Measurements from ENCODE around the gene SRPK2. TPM values are rescaled to one million over a fixed set of nuclear protein-coding genes. Genes with fewer than 3 reads are reported as not detected.

Gene SRPK2
- total RNA-seq, 2 donors from 2014 or later = 60.3 to 76.2 TPM

GRCh38 chr7:105107458-105107857 is 281.3 kb downstream of the SRPK2 start:
- H3K36me3 Mint-ChIP-seq (ENCODE audit: low read depth) = peaks cover 81% of the 10 kb centered on the region
- no peaks in the 10 kb centered on the region for H3K4me1 Mint-ChIP-seq

DNA sequence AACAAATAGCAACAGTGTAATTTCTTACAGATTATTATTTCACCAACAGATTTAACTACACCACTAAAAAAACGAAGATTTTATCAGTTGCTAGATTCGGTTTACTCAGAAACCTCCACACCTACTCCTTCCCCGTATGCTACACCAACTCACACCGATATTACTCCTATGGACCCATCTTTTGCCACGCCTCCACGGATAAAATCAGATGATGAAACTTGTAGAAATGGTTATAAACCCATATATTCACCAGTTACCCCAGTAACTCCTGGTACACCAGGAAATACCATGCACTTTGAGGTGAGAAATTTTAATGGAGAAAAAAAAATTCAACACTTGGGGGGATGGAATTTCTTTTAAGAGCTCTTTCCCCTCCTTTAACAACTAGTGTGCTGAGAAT is 282.2 kb downstream of the SRPK2 start:
- Histone ChIP-seq H3K9ac (ENCODE audit: extremely low read depth, low read length, poor library complexity, severe bottlenecking) (no peak overlapping the region), H3K27ac (ENCODE audit: low read depth, low read length) (no peak overlapping the region), H3K4me3 (ENCODE audit: low read length) (no peak overlapping the region), H3K4me1 (ENCODE audit: control insufficient read depth, insufficient read depth, low read length) (no peaks in the 10 kb centered on the region), H3K27me3 (ENCODE audit: control insufficient read depth, insufficient read depth, low read length, poor library complexity, severe bottlenecking) (no peaks in the 10 kb centered on the region), H3K9me3 (ENCODE audit: control insufficient read depth, low read length) (no peaks in the 10 kb centered on the region), H3K36me3 (ENCODE audit: control insufficient read depth, insufficient read depth, low read length) (peaks cover 91% of the 10 kb centered on the region)
- DNase-seq = no peak
- Mint-ChIP-seq H3K36me3 (ENCODE audit: low read depth) (peaks cover 74% of the 10 kb centered on the region), H3K9me3 (no peaks in the 10 kb centered on the region), H3K27ac (no peak overlapping the region), H3K4me3 (no peak overlapping the region), H3K27me3 (ENCODE audit: insufficient read depth) (no peaks in the 10 kb centered on the region), H3K4me1 (no peaks in the 10 kb centered on the region)
- WGBS, 2 experiments (ENCODE audit: insufficient coverage in 1 of 2, insufficient read length in 1 of 2) = 92% methylated on average over 4 of the region's 6 CpGs; no CpG with 5 or more reads in 1 of the 2 experiments
- TF ChIP-seq CTCF (conservative IDR thresholded peaks at IDR 0.05) = no peak

More at GRCh38 chr7:105107458-105107857, 281.3 kb downstream of the SRPK2 start:
- Histone ChIP-seq H3K4me1 (ENCODE audit: control insufficient read depth, insufficient read depth, low read length) (no peaks in the 10 kb centered on the region), H3K9ac (ENCODE audit: extremely low read depth, low read length, poor library complexity, severe bottlenecking) (no peak overlapping the region), H3K27me3 (ENCODE audit: control insufficient read depth, insufficient read depth, low read length, poor library complexity, severe bottlenecking) (no peaks in the 10 kb centered on the region), H3K9me3 (ENCODE audit: control insufficient read depth, low read length) (no peaks in the 10 kb centered on the region), H3K27ac (ENCODE audit: low read depth, low read length) (no peak overlapping the region), H3K36me3 (ENCODE audit: control insufficient read depth, insufficient read depth, low read length) (peaks cover 92% of the 10 kb centered on the region), H3K4me3 (ENCODE audit: low read length) (no peak overlapping the region)
- H3K27me3 Mint-ChIP-seq (ENCODE audit: insufficient read depth) = no peaks in the 10 kb centered on the region
- H3K4me3 Mint-ChIP-seq = no peak overlapping the region
- DNase-seq = no peak
- no peak for TF ChIP-seq CTCF (conservative IDR thresholded peaks at IDR 0.05)
- 94 to 97% methylated on average over 8 to 9 of the region's 9 CpGs for WGBS, 2 experiments (ENCODE audit: insufficient coverage in 1 of 2, insufficient read length in 1 of 2)
- peak overlapping the region; percentile 17 for H3K27ac Mint-ChIP-seq
- no peaks in the 10 kb centered on the region for H3K9me3 Mint-ChIP-seq

GRCh38 chr7:105105579-105105978 is 283.1 kb downstream of the SRPK2 start:
- H3K27ac ChIP-seq (ENCODE audit: low read depth, low read length) = peak overlapping the region; percentile 45
- no peaks in the 10 kb centered on the region for H3K9me3 ChIP-seq (ENCODE audit: control insufficient read depth, low read length)
- no peaks in the 10 kb centered on the region for H3K27me3 ChIP-seq (ENCODE audit: control insufficient read depth, insufficient read depth, low read length, poor library complexity, severe bottlenecking)
- Mint-ChIP-seq H3K9me3 (no peaks in the 10 kb centered on the region), H3K27me3 (ENCODE audit: insufficient read depth) (no peaks in the 10 kb centered on the region), H3K4me1 (no peaks in the 10 kb centered on the region), H3K4me3 (no peak overlapping the region), H3K36me3 (ENCODE audit: low read depth) (peaks cover 69% of the 10 kb centered on the region), H3K27ac (no peak overlapping the region)
- no peak for DNase-seq
- peaks cover 91% of the 10 kb centered on the region for H3K36me3 ChIP-seq (ENCODE audit: control insufficient read depth, insufficient read depth, low read length)
- H3K4me1 ChIP-seq (ENCODE audit: control insufficient read depth, insufficient read depth, low read length) = no peaks in the 10 kb centered on the region
- H3K9ac ChIP-seq (ENCODE audit: extremely low read depth, low read length, poor library complexity, severe bottlenecking) = no peak overlapping the region
- TF ChIP-seq CTCF (conservative IDR thresholded peaks at IDR 0.05) = no peak
- WGBS, 2 experiments (ENCODE audit: insufficient coverage in 1 of 2, insufficient read length in 1 of 2) = 96 to 100% methylated on average over 2 of the region's 2 CpGs
- H3K4me3 ChIP-seq (ENCODE audit: low read length) = no peak overlapping the region
